Right renal cortex interstitium (tissue), 3 donors: ENCODE results near the gene AK8. TPM values are rescaled to one million over a fixed set of nuclear protein-coding genes. Genes with fewer than 3 reads are reported as not detected.

Source experiments
- DNase-seq, 3 donors: peaks; one replicate each; pipeline ENCODE4 v3.0.0-alpha.2; 2013; ENCODE audit warnings: low read depth in 3 of 3, low spot score in 2 of 3
- polyA plus RNA-seq, 3 donors: library from polyadenylated mRNA; unstranded; fragments of 120-200 nt; gene quantifications; one replicate each; pipeline ENCODE4 v1.2.1, GENCODE V29; 2013; ENCODE audit not compliant: insufficient read length in 3 of 3

Gene AK8
- polyA plus RNA-seq, 3 donors: 3.2 to 3.8 (median 3.4) TPM

DNA sequence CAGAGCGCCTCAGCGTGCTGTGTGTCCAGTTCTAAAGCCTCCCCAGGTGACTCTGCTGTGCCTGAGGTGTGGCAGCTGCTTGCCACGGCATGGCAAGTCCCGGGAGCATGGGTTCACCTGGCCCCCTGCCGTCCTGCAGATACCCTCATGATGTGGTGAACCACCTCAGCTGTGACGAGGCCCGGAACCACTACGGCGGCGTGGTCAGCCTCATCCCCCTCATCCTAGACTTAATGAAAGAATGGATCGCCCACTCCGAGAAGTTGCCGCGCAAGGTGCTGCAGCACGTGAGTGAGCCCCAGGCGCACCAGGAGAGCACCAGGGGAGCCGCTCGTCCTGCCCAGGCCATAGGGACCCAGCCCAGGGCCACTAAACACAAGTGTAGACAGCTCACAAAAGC, 10.1 kb upstream of the AK8 start:
- no peak for DNase-seq

DNA sequence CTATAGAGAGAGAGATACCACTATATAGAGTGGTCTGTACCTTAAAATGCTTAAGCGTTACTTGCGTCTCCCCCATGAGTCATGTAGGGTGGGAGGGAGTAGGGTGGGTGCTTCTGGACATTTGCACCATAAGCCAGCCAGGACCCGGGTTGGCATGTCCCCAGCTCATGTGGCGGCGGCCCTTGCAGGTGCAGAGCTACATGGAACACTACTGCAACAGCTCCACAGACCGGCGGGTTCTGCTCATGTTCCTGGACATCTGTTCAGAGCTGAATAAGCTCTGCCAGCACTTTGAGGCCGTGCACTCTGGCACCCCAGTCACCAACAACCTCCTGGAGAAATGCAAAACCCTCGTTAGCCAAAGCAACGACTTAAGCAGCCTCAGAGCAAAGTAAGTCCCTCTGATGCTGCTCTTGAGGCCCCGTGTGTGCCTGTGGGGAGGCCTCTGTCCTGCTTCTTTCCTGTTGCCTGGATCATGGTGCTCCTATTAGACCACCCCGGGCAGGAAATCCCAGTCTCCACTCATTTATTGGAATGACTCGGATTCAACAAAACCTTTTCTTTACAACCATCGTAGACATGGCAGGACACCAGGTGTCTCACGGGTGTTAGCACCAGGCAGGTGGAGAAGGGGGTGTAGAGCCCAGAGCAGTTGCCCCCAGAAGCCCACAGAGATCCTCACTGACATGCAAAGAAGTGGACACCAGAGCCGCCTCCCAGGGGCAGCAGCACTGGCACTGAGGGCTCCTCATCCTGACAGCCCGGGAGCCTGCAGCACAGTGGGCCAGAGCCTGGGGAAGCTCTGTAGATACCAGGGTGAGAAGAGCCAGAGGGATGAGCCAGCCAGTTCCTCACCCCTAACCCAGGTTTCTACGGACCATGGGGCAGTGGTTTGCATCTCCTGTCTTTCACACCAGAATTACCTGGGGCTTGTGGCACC, 9.4 kb upstream of the AK8 start:
- no peak for DNase-seq

DNA sequence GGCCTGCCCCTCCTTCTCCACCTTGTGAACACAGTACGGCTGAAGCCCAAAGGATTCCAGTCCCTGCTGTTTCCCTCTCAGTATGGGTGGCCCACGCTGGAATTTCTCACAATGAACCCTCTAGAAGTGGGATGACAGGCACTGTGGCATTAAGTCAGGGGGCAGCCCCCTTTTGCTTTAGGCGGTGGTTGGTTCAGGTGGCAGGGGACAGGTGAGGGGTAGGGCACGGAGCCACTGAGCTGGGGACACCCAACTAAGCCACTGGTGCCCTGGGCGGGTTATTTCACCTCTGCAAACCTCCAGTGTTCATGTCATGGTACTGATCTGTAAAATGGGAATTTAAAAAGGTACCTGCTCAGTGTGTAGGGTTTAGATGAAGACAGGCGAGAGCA, 8.2 kb upstream of the AK8 start:
- no peak for DNase-seq

GRCh38 chr9:132885720-132886333, 7.7 kb upstream of the AK8 start:
- no peak for DNase-seq

DNA sequence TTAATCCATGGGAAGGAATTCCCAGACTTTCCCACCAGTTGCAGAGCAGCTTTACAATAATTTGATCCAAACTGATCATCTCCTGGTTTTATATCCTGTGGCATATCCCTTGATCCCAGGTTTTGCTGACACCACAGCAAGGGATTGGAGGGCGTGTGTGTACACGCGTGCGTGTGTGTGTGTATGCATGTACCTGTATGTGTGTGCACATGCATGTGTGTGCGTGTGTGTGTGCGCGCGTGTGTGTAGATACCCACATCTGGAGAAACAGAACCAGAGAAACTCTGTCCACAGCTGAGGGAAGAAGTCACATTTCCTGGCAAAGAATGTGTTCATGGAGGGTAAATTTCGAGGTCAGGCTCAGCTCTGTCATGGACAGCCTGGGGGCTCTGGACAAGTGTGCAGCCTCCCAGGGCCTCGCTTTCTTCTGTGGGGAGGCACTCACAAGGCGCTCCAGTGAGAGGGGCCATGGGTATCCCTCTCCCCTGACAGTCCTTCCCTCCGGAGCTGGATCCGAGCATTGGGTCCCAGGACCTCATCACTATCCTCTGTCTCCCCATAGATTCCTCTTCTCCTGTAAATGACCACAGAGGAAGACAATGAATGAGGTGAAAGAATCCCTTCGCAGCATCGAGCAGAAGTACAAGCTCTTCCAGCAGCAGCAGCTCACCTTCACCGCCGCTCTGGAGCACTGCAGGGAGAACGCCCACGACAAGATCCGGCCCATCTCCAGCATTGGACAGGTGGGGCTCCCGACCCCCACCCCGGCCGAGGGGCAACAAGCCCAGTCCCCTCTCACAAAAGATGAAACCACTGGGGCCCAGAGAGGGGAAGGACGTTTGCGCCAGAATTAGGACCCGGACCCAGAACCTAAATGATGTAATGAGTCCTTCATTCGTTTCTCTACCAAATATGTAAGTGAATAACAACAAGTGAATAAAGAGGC, 5.5 kb upstream of the AK8 start:
- DNase-seq: no peak

DNA sequence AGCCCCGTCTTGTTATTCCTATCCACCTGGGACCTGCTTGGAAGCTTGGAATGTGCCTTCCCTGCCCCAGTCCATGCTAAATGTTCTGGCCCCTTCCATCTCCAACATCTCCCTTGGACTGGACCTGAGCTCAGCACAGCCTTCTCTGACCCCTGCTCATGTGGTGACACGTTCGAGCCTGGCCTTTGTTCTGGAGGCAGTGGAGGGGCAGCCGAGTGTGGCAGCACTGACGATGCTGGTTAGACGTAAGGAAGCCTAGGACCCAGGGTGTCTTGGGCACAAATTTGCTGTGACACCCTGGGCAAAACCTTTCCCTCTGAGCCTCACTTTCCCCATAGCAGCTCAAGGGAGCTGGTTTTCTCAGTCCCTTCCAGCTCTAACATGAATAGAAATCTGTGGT, 4.5 kb upstream of the AK8 start:
- no peak for DNase-seq

- no peak for DNase-seq
Observed at GRCh38 chr9:132881826-132882225, 3.7 kb upstream of the AK8 start.

DNA sequence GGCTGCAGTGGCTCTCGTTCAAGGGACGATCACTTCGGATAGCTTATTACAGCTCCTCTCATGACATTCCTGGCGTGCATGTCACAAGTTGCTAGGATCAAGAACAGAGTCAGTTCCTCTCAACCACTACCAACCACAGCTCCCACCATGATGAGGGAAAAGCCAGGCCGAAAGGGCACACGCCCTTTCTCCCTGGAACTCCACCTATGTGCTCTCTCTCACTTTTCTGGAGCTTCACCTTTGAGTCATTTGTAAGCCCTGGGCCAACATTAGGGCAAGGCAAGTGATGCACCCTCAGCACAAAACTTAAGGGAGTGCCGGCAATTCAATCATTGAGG, 2.2 kb upstream of the AK8 start:
- DNase-seq: no peak

DNA sequence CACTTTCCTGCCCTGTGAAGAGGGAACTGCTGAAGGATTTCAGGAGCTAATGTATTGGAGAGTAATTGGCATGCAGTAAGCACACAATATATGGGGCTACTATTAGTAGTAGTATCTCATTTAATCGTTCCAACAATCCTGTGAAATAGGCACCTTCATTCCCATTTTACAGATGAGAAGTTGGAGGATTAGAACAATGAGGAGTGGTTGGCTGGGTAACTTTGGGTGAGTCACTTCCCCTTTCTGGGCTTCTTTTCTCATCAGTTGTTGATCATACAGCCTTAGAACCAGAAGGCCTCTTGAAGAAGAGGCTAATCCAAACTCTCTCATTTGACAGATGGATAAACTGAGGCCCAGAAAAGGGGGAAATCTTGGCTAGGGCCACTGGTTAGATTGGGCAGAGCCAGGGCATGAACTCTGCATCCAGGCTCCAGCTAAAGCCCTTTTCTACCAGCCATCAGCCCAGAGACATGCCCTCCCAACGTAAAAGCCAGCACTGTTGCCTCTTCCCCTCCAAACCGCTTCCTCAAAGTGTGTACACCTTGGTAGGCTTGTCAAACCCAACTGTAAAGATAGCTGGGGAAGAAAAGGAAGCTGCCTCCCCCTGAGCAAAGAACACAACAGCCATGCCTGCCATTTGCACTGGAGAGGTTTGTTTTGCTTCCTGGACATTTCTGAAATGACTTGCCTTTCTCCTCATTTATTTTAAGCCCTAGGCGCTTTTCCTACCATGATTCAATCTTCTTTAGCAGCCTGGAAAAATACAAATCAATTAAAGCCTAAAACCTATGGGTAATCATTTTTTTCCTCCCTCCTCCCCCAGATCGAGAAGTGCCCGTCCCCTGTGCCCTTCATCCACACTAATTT, 1.6 kb upstream of the AK8 start:
- no peak for DNase-seq

GRCh38 chr9:132878695-132879456, 792 bp upstream of the AK8 start, which contains the start of gene SPACA9:
TSS of gene SPACA9 (plus strand) at chr9:132878898. CDS start at chr9:132883948, 5,050 bp downstream.
- peak; percentile 33 to 44 (median 38) for DNase-seq

DNA sequence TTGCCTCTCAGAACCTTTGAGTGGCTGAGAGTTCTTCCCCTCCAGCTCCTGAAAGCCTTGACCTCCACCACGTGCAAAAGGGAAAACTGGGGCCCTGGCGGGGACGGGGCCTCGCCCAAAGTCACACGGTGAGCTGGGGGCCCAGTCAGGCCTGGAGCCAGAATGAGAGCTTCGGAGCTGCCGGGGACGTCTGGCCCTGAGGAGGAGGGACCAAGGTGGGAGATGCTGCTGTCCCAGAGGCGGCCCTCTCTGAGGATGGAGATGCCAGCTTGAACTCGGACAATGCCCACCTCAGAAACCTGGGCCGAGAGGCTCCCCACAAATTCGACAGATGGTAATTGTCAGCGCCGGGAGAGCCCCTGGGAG, 643 bp downstream of the AK8 start:
- DNase-seq: no peak

GRCh38 chr9:132876849-132877248, 1.2 kb downstream of the AK8 start:
- no peak for DNase-seq

DNA sequence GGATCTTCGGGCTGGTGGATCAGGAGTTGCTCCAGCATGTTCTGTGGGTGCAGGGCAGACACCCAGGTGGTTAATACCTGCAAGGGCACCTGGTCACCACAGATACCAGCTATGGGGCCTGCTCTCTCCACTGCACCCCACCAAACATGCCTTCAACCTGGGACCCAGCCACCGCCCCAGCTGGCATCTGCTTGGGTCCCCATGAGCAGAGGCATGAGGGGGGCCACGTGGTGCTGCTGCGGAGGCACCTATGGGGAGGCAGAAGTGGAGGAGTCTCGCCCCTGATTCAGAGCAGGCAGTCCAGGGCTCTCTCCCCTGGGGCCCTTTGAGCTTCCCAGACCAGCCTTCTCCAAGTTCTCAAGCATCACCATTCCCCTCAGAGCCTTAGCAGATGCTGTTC, 2.9 kb downstream of the AK8 start:
- DNase-seq: no peak

DNA sequence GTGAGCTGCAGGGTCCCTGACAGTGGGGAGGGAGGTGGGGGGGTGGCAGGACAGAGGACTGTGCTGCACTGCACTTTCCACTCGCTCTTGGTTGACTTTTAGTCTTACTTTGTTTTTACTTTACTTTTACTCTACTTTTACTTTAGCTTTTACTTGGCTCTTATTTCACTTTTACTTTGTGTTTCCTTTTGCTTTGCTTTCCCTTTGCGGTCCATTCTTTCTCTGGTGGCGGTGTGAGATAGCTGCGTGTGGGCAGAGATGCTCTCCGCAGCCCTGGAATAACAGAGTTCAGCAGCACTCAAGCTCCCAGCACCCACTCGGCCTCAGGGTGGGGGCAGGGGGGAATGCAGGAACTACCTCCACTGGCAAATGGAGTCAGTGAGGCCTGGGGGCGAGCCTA, 4.7 kb downstream of the AK8 start:
- no peak for DNase-seq

DNA sequence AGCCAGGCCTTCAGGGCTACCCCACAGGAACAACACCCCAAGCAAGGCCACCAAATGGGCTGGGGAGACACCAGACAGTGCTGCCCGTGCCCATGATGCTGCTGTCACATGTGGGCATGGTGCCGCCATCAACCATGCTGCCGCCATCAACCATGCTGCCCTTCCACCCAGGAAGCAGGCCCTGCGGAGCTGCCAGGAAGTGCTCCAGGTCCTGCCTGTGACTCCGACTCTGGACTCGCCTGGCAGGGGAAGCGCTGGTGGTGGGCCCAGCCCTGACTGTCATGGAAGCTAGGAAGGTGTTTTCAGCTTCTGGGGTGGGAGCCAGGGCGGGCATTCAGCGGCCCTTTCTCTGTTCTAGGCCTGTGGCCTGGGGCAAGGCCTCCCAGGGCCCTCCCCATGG, 8.8 kb downstream of the AK8 start:
- DNase-seq: no peak

DNA sequence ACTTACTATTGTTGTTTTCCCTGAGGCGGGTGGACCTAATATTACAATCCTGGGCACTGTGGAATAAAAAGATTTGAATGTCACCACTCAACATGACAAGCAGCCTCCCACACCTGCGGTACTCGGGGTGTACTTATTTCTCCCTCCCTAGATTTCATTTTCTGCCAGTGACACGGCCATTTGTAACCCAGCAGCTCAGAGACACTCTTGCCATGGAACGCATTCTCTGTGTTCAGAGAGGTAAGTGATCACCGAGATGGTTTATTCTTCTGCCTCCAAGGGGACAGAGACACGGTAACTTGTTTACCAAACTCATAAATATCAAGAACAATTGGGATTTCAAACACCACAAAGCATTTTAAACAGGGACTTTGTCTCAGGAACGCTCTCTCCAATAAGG, 11.2 kb downstream of the AK8 start:
- no peak for DNase-seq

DNA sequence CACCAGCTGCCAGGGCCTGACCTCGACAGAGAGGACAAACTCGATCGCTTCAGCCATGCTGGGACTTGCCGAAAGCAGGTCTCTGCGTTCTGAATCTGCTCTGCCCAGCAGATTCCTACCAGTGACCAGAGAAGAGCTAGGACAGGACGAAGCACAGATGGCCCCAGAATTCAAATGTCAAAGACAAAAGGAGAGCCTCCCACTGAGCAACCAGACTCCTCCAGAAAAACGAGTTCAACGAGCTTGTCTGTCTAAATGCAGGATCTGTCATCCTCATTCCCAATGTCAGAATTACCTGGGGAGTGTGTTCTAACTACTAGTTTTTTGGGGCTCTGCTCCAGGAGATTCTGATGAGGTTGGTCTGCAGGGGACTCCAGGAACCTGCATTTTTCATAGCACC, 13.4 kb downstream of the AK8 start:
- no peak for DNase-seq

GRCh38 chr9:132864277-132864676, 13.8 kb downstream of the AK8 start:
- DNase-seq: no peak

DNA sequence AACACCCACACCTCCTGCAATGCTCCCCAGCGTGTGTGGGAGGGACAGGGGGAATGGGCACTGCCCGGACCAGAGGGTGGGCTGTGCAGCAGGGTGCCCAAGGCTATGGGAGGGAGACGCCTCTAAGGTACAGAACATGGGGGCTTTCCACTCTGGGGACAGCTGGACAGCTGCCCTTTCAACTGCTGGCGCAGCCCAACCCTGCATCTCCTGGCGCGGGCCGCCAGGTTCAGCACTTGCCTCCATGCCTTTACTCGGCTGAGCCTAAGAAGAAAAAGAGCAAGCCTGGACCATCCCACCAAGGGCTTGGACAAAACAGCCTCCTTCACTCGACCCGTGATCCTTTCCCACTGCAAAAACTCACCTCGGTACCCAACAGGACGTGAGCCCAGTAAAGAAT, 15.0 kb downstream of the AK8 start:
- no peak for DNase-seq

DNA sequence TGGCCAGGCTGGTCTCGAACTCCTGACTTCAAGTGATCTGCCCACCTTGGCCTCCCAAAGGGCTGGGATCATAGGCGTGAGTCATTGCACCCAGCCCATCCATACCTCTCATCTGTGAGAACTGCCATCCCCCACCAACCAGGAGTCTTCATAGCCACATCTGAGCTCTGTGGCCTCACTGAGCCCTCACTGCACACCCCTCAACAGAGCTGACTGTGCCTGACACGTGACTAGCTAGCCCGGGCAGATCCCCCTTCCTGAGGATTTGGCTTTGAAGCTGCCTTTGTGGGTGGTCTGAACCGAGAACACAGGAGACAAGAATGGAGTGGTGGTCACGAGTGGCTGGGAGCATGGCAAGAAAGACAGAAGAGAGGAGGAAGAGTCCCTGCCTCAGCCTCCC, 15.6 kb downstream of the AK8 start:
- no peak for DNase-seq
